ENCODE data around the gene SMYD3. TPM values are rescaled to one million over a fixed set of nuclear protein-coding genes. Genes with fewer than 3 reads are reported as not detected.

The SMYD3 gene
- total and polyA plus RNA-seq, 2 of the 4 experiments (the other 2 are of a cell fraction) = 26.5 to 37.6 TPM

GRCh38 chr1:246037832-246038231, 469.2 kb downstream of the SMYD3 start:
- Histone ChIP-seq H4K20me1 (ENCODE audit: insufficient read depth, low read length) (no peaks in the 10 kb centered on the region), H3K4me1 (ENCODE audit: control insufficient read depth, insufficient read depth, low read length) (no peaks in the 10 kb centered on the region), H4K8ac (ENCODE audit: low read depth in 2 of 2, low read length in 2 of 2) (no peak overlapping the region), H4K5ac (ENCODE audit: low read depth, low read length) (no peak overlapping the region), H3K27me3 (ENCODE audit: control insufficient read depth, insufficient read depth, low read length) (no peaks in the 10 kb centered on the region), H3K9me3 (ENCODE audit: control insufficient read depth, insufficient read depth, low read length) (no peaks in the 10 kb centered on the region), H3K9me1 (ENCODE audit: insufficient read depth, low read length) (no peaks in the 10 kb centered on the region), H3K36me3 (ENCODE audit: control insufficient read depth, insufficient read depth, low read length) (no peaks in the 10 kb centered on the region), H4K91ac (ENCODE audit: insufficient read depth, low read depth, low read length) (no peak overlapping the region), H2BK5ac (ENCODE audit: low read depth, low read length, poor library complexity, severe bottlenecking) (no peak overlapping the region), H3K18ac (ENCODE audit: low read depth, low read length) (no peak overlapping the region), H2BK15ac (ENCODE audit: low read depth, low read length) (no peak overlapping the region), H3K4ac (ENCODE audit: low read depth, low read length) (no peak overlapping the region), H3K4me3 (ENCODE audit: insufficient read depth, low read depth, low read length) (no peak overlapping the region), H3K14ac (replicated peaks; ENCODE audit: low read depth, low read length) (no peak overlapping the region), H3K79me1 (ENCODE audit: low read depth in 1 of 2, low read length in 2 of 2) (peaks cover 0 to 2% of the 10 kb centered on the region in 2 experiments; a peak in 2 of 4 replicates), H2BK120ac (ENCODE audit: low read depth, low read length) (no peak overlapping the region), H3K4me2 (ENCODE audit: low read depth, low read length) (no peak overlapping the region), H2AK5ac (ENCODE audit: low read depth, low read length) (no peak overlapping the region), H3K23ac (ENCODE audit: low read depth, low read length) (no peak overlapping the region), H2AK9ac (replicated peaks; ENCODE audit: low read depth, low read length, poor library complexity) (no peak overlapping the region), H3K9ac (ENCODE audit: low read depth, low read length) (no peak overlapping the region), H3K56ac (ENCODE audit: extremely low read depth, insufficient read depth, low read length) (no peak overlapping the region), H2BK20ac (ENCODE audit: low read depth, low read length) (no peak overlapping the region), H2AFZ (replicated peaks; ENCODE audit: low read length, poor library complexity) (no peak overlapping the region), H3K27ac (ENCODE audit: insufficient read depth, low read length) (no peak overlapping the region)
- dilution Hi-C loops (cut with HindIII; ENCODE audit: low sequenced_read_pairs, unreplicated experiment) (no loop called here), intact Hi-C loops (cut with micrococcal nuclease) (no loop called here), in situ Hi-C loops (cut with MboI; ENCODE audit: low sequenced_read_pairs) (no loop called here)
- TF ChIP-seq MAFK (IDR thresholded peaks at IDR 0.05; ENCODE audit: low read depth, low read length) = no peak
- TF ChIP-seq RCOR1 (IDR thresholded peaks at IDR 0.05; ENCODE audit: insufficient replicate concordance, low read length) = no peak
- no peak for TF ChIP-seq MXI1 (IDR thresholded peaks at IDR 0.05; ENCODE audit: borderline replicate concordance, low read depth, low read length)
- no peak for TF ChIP-seq POLR2A (IDR thresholded peaks at IDR 0.05; ENCODE audit: low read depth, low read length)
- no peak for TF ChIP-seq CHD1 (IDR thresholded peaks at IDR 0.05; ENCODE audit: low read depth, low read length)
- no peak for TF ChIP-seq RAD21 (IDR thresholded peaks at IDR 0.05; ENCODE audit: low read length)
- no peak for TF ChIP-seq CTCF (conservative IDR thresholded peaks at IDR 0.05; ENCODE audit: low read depth, low read length)
- no peak for TF ChIP-seq RFX5 (IDR thresholded peaks at IDR 0.05; ENCODE audit: low read depth, low read length)
- BruUV-seq (replicated peaks) = no TSS peak
- ATAC-seq (ENCODE audit: low read depth) (no peak), DNase-seq (no peak)
- CTCF ChIA-PET = no interaction called here
- no CpG with 5 or more reads among the region's 1 CpG for WGBS, 2 experiments (ENCODE audit: extremely low coverage in 2 of 2, insufficient read length in 1 of 2)
- POLR2A ChIA-PET (ENCODE audit: unreplicated experiment) = no interaction called here
